ENCODE data around the gene HSPD1. TPM values are rescaled to one million over a fixed set of nuclear protein-coding genes. Genes with fewer than 3 reads are reported as not detected.

HSPD1 gene
- total RNA-seq, 1 experiment from 2014 or later, result 877 TPM

DNA sequence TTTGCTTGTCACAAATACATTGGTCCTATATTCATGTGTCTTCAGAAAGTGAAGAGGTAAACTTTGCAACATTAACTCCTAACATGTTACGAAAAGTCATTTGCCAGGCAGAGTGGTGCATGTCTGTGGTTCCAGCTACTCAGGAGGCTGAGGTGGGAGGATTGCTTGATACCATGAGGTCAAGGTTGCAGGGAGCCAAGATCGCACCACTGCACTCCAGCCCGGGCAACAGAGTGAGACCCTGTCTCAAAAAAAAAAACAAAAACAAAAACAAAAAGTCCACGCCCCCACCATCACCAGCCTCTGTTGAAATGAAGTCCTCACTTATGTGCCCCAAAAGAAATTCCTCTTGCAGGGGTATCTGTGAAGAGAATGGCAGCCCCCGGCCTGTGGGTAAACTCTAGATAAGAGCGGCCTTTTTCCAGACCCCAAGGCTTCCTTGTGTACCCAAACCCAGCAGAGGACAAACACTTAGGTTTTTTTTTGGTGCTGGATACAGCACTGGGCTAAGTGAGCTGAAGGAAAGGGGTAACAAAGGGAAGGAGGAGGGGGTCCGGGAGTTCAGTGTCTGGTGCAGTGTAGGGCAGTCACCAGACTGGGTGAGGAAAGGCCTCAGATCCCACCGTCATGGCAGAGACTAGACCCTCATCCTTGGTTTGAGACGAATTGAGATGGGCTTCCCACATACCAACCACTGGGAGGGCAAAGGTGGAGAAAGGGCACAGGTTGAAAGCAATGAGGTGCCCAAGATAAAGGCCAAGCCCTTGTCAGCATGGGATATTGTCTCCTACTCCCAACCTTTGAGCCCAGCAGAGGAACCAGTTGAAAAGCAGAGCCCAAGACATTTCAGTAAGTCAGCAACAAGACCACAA, 19.2 kb downstream of the HSPD1 start:
- Mint-ChIP-seq H3K36me3 (ENCODE audit: insufficient read depth, unreplicated experiment) (peaks cover 58% of the 10 kb centered on the region), H3K27ac (ENCODE audit: unreplicated experiment) (no peak overlapping the region), H3K4me3 (ENCODE audit: unreplicated experiment) (no peak overlapping the region), H3K9me3 (ENCODE audit: unreplicated experiment) (peaks cover 10% of the 10 kb centered on the region), H3K4me1 (ENCODE audit: low read depth, unreplicated experiment) (no peaks in the 10 kb centered on the region), H3K27me3 (ENCODE audit: insufficient read depth, unreplicated experiment) (no peaks in the 10 kb centered on the region)
- ChIA-PET CTCF (no interaction called here), POLR2A (no interaction called here)
- Histone ChIP-seq H3K9me3 (peaks cover 9% of the 10 kb centered on the region), H3K4me1 (0 out of 2 replicates have a peak, but pooled peaks cover 9% of the 10 kb centered on the region), H3K4me3 (ENCODE audit: low read depth, low read length) (no peak overlapping the region), H3K36me3 (ENCODE audit: control insufficient read depth, insufficient read depth, low read length) (no peaks in the 10 kb centered on the region; the same call in 1 of the 2 replicates), H3K27me3 (replicated peaks; ENCODE audit: control insufficient read depth, insufficient read depth, low read length) (no peaks in the 10 kb centered on the region)
- TF ChIP-seq CTCF (IDR thresholded peaks at IDR 0.05; ENCODE audit: insufficient read depth in 1 of 2, low read depth in 1 of 2, low read length in 1 of 2, severe bottlenecking in 1 of 2, unreplicated experiment in 1 of 2), result no peak
- intact Hi-C loops (cut with micrococcal nuclease; ENCODE audit: unreplicated experiment), result loop anchor here (2.0 kb wide), 1 partner anchor 20 kb away; no protein-coding TSS in a partner anchor
- BruUV-seq (replicated peaks), result no TSS peak
- DNase-seq, result no peak

GRCh38 chr2:197477797-197478196, 21.8 kb downstream of the HSPD1 start:
- BruUV-seq (replicated peaks), result no TSS peak
- no peak for TF ChIP-seq CTCF (IDR thresholded peaks at IDR 0.05; ENCODE audit: insufficient read depth in 1 of 2, low read depth in 1 of 2, low read length in 1 of 2, severe bottlenecking in 1 of 2, unreplicated experiment in 1 of 2)
- Mint-ChIP-seq H3K4me3 (ENCODE audit: unreplicated experiment) (no peak overlapping the region), H3K36me3 (ENCODE audit: insufficient read depth, unreplicated experiment) (peaks cover 40% of the 10 kb centered on the region), H3K27me3 (ENCODE audit: insufficient read depth, unreplicated experiment) (no peaks in the 10 kb centered on the region), H3K4me1 (ENCODE audit: low read depth, unreplicated experiment) (no peaks in the 10 kb centered on the region), H3K27ac (ENCODE audit: unreplicated experiment) (no peak overlapping the region), H3K9me3 (ENCODE audit: unreplicated experiment) (no peaks in the 10 kb centered on the region)
- ChIA-PET CTCF (no interaction called here), POLR2A (no interaction called here)
- Histone ChIP-seq H3K9me3 (no peaks in the 10 kb centered on the region; the same call in 1 of the 2 replicates), H3K36me3 (ENCODE audit: control insufficient read depth, insufficient read depth, low read length) (no peaks in the 10 kb centered on the region; the same call in 1 of the 2 replicates), H3K27me3 (replicated peaks; ENCODE audit: control insufficient read depth, insufficient read depth, low read length) (no peaks in the 10 kb centered on the region), H3K4me1 (0 out of 2 replicates have a peak, but pooled peaks cover 9% of the 10 kb centered on the region), H3K4me3 (ENCODE audit: low read depth, low read length) (no peak overlapping the region)
- intact Hi-C loops (cut with micrococcal nuclease; ENCODE audit: unreplicated experiment), result no loop called here
- DNase-seq, result no peak

- no peak for TF ChIP-seq CTCF (IDR thresholded peaks at IDR 0.05; ENCODE audit: insufficient read depth in 1 of 2, low read depth in 1 of 2, low read length in 1 of 2, severe bottlenecking in 1 of 2, unreplicated experiment in 1 of 2)
- H3K4me1 Mint-ChIP-seq (ENCODE audit: low read depth, unreplicated experiment), result no peaks in the 10 kb centered on the region
- DNase-seq, result no peak
- H3K27me3 Mint-ChIP-seq (ENCODE audit: insufficient read depth, unreplicated experiment), result no peaks in the 10 kb centered on the region
- BruUV-seq (replicated peaks), result no TSS peak
- intact Hi-C loops (cut with micrococcal nuclease; ENCODE audit: unreplicated experiment), result no loop called here
- H3K9me3 Mint-ChIP-seq (ENCODE audit: unreplicated experiment), result no peaks in the 10 kb centered on the region
- H3K36me3 Mint-ChIP-seq (ENCODE audit: insufficient read depth, unreplicated experiment), result peaks cover 47% of the 10 kb centered on the region
- H3K4me1 ChIP-seq, result no peaks in the 10 kb centered on the region
- no peaks in the 10 kb centered on the region; the same call in 1 of the 2 replicates for H3K36me3 ChIP-seq (ENCODE audit: control insufficient read depth, insufficient read depth, low read length)
- H3K4me3 Mint-ChIP-seq (ENCODE audit: unreplicated experiment), result no peak overlapping the region
- H3K27me3 ChIP-seq (replicated peaks; ENCODE audit: control insufficient read depth, insufficient read depth, low read length), result no peaks in the 10 kb centered on the region
- ChIA-PET CTCF (no interaction called here), POLR2A (no interaction called here)
- H3K27ac Mint-ChIP-seq (ENCODE audit: unreplicated experiment), result no peak overlapping the region
- no peaks in the 10 kb centered on the region; the same call in 1 of the 2 replicates for H3K9me3 ChIP-seq
- H3K4me3 ChIP-seq (ENCODE audit: low read depth, low read length), result no peak overlapping the region
Observed at GRCh38 chr2:197472166-197472565, 27.5 kb downstream of the HSPD1 start.

All from Caco-2 (cell line).